Thyroid gland (tissue), 4 donors: ENCODE data around the gene SYT12. TPM values are rescaled to one million over a fixed set of nuclear protein-coding genes. Genes with fewer than 3 reads are reported as not detected.

Experiments used
- DNase-seq, 2 donors: peaks; one replicate each; pipeline ENCODE4 v3.0.0-alpha.2; 2019
- H3K27ac ChIP-seq, 3 donors: fragments of 200-600 bp; sonication (generic); 1 replicate in 2 of 3; 2 replicates in 1 of 3; pipeline ENCODE4 v1.5.1; 2016 to 2019; ENCODE audit warnings: mild to moderate bottlenecking in 1 of 3, moderate library complexity in 1 of 3
- H3K27me3 ChIP-seq: fragments of 200-600 bp; sonication (generic); one replicate; pipeline ENCODE4 v1.5.1; 2019
- H3K36me3 ChIP-seq, 2 donors: fragments of 200-600 bp; sonication (generic); one replicate each; pipeline ENCODE4 v1.5.1; 2016 to 2019
- H3K4me1 ChIP-seq, 2 donors: fragments of 200-600 bp; sonication (generic); one replicate each; pipeline ENCODE4 v1.5.1; 2017 to 2019
- H3K4me3 ChIP-seq, 3 donors: fragments of 200-600 bp; sonication (generic); replicated peaks in 1 of 3; 1 replicate in 2 of 3; 2 replicates in 1 of 3; pipeline ENCODE4 v1.5.1; 2016; ENCODE audit warnings: mild to moderate bottlenecking in 1 of 3
- H3K9me3 ChIP-seq: fragments of 200-600 bp; sonication (generic); one replicate; pipeline ENCODE4 v1.5.1; 2017
- POLR2A ChIP-seq, 2 donors: fragments of 450-650 bp; IDR thresholded peaks; one replicate each; pipeline ENCODE4 v1.6.1; 2017; ENCODE audit warnings: antibody characterized with exemption in 2 of 2, mild to moderate bottlenecking in 2 of 2, moderate library complexity in 1 of 2
- WGBS, 2 donors: methylation state at CpG; one replicate each; pipeline ENCODE4 v1.1.5; 2017; 5-methylcytosine and 5-hydroxymethylcytosine counted together
- intact Hi-C: fragments of 100-400 bp; cut with DNase I; formaldehyde crosslinking; loops from one replicate; pipeline ENCODE4 v1.15.1; 2023
- total RNA-seq, 4 donors: library from RNA; depleted of rRNA; stranded (reverse); fragments of >200 nt; gene quantifications; one replicate each; pipeline ENCODE4 v1.2.3, GENCODE V29; 2016
- TF ChIP-seq, protein P1 (sequence below), 6 experiments: fragments of 200-600 bp in 3 of 6; fragments of 450-650 bp in 3 of 6; sonication (generic) in 3 of 6; IDR thresholded peaks; one replicate each; pipeline ENCODE4 v1.5.1; 2016 to 2019; ENCODE audit warnings: antibody characterized with exemption in 6 of 6, mild to moderate bottlenecking in 2 of 6, inconsistent platforms in 1 of 6, moderate library complexity in 1 of 6

Gene SYT12
- total RNA-seq, 4 donors from 2014 or later = 0.13 to 0.44 (median 0.22) TPM; not detected in 1

DNA sequence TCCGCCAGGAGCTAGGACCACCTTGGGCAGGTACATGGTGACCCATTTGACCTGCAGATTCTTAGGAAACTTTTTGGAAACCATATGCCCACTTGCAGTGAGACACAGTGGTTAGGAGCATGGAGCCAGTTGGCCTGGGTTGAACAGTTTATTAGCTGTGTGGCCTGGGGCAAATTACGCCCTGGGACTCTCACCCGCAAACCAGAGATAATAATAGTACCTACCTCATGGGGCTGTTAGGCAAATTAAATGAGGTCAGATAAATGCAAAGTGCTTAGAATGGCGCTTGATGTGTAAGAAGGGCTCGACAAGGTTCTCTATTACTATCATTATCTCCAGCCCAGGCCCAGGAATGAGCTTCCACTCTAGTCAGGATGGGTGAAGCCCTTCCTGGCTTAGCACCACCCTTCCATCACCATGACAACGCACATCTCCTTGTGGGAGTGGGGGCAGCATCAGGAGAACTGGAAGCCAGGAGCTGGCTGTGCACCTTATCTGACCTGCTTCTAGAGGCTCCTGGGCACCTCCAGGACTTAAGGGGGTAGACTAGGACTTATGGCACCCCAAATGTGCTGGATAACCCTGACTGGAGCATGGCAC, 5.1 kb downstream of the SYT12 start:
- 85 to 99% methylated on average over 6 of the region's 6 CpGs for WGBS, 2 donors
- intact Hi-C loops = no loop called here
- Histone ChIP-seq H3K4me3 (no peak overlapping the region), H3K27ac (no peak overlapping the region), H3K27me3 (no peaks in the 10 kb centered on the region), H3K4me1 (peaks cover 0 to 6% of the 10 kb centered on the region in 2 donors), H3K36me3 (no peaks in the 10 kb centered on the region), H3K9me3 (no peaks in the 10 kb centered on the region)
- DNase-seq = no peak
- TF ChIP-seq POLR2A (IDR thresholded peaks at IDR 0.05) = no peak
- TF ChIP-seq, protein P1, sequence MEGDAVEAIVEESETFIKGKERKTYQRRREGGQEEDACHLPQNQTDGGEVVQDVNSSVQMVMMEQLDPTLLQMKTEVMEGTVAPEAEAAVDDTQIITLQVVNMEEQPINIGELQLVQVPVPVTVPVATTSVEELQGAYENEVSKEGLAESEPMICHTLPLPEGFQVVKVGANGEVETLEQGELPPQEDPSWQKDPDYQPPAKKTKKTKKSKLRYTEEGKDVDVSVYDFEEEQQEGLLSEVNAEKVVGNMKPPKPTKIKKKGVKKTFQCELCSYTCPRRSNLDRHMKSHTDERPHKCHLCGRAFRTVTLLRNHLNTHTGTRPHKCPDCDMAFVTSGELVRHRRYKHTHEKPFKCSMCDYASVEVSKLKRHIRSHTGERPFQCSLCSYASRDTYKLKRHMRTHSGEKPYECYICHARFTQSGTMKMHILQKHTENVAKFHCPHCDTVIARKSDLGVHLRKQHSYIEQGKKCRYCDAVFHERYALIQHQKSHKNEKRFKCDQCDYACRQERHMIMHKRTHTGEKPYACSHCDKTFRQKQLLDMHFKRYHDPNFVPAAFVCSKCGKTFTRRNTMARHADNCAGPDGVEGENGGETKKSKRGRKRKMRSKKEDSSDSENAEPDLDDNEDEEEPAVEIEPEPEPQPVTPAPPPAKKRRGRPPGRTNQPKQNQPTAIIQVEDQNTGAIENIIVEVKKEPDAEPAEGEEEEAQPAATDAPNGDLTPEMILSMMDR (IDR thresholded peaks at IDR 0.05) = no peak

DNA sequence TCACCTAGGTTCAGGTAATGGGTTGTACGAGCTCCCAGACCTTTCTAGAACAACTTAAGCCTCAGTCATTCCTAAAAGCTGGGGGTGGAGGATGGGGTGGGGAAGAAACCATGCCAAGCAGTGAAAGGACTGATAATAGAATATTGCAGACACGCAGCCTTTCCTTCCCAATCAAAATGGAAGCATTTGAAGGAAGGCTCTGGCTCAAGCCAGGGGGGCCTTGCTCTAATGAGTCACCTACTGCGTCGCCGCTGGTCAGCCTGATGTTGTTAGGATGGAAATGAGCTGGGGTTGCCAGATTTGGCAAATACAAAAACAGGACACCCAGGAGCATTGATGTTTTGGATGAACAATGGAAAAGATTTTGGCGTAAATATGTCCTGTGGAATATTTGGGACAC, 6.2 kb downstream of the SYT12 start:
- TF ChIP-seq, protein P1 (IDR thresholded peaks at IDR 0.05) = no peak
- TF ChIP-seq POLR2A (IDR thresholded peaks at IDR 0.05) = no peak
- no peak for DNase-seq
- intact Hi-C loops = no loop called here
- no peaks in the 10 kb centered on the region for H3K36me3 ChIP-seq
- no peak overlapping the region for H3K27ac ChIP-seq
- no peaks in the 10 kb centered on the region for H3K27me3 ChIP-seq
- no peak overlapping the region for H3K4me3 ChIP-seq
- 84 to 87% methylated on average over 6 of the region's 6 CpGs for WGBS, 2 donors
- H3K9me3 ChIP-seq = no peaks in the 10 kb centered on the region
- peaks cover 0 to 11% of the 10 kb centered on the region in 2 donors for H3K4me1 ChIP-seq

DNA sequence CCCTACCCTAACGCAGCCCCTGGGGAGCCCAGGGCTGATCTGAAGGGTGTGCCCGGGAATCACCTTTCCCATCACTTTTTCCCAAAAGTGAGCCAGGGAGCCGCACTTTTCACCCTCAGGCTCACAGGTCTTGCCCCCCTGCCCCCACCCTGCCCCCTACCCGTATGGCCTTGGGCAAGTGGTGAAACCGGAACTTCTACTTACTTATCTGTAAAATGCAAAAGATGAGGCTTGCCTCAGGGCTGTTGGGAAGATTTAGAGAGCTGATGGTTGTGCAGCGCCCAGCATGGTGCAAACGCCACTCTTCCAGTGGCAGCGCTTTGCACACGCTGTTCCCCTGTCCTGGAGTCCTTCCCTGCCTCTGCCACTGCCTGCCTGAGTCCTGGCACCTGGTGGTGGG, 8.0 kb downstream of the SYT12 start:
- Histone ChIP-seq H3K9me3 (no peaks in the 10 kb centered on the region), H3K4me3 (no peak overlapping the region), H3K4me1 (peaks cover 0 to 11% of the 10 kb centered on the region in 2 donors), H3K27ac (no peak overlapping the region), H3K27me3 (no peaks in the 10 kb centered on the region), H3K36me3 (no peaks in the 10 kb centered on the region)
- DNase-seq = no peak
- TF ChIP-seq, protein P1 (IDR thresholded peaks at IDR 0.05) = no peak
- TF ChIP-seq POLR2A (IDR thresholded peaks at IDR 0.05) = no peak
- intact Hi-C loops = no loop called here
- 46 to 70% methylated on average over 5 to 9 of the region's 9 CpGs for WGBS, 2 donors

DNA sequence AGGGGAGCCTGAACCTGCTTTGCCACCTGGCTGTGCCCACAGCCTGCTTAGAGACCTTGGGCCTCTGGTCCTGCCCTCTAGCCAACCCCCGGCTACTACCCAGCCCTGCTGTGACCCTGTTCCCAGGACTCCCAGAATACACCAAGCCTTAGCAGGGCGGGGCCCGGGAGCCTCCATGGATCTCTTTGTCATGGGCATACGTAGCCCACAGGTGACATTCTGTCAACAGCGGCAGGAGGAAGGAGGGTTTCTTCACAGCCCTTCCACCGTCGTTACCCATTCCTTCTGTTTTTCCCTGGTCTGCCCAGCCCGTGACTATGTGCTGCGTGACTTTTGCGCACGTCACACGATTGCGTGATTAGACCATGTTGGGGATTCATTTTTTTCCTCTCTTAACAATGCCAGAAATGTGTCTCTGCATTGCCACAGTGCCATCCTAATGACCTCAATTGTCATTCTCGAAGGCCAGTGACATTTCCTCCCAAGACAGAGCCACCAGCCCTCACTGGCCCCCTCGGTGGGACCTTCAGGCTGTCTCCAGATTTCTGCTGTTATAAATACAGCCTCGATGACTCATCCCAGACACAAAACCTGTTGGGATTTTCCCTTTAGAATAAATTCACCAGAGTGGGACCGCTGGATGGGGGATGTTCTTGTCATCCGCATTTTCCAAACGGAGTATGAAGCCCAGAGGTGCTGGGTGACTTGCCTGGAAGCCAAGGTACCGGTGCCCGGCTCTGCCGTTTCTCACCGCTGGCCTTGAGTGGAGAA, 9.0 kb downstream of the SYT12 start:
- H3K27ac ChIP-seq = no peak overlapping the region
- 83 to 84% methylated on average over 19 to 23 of the region's 23 CpGs for WGBS, 2 donors

More for the DNA sequence above, 9.0 kb downstream of the SYT12 start:
- Histone ChIP-seq H3K4me3 (no peak overlapping the region), H3K27me3 (no peaks in the 10 kb centered on the region), H3K4me1 (peaks cover 0 to 11% of the 10 kb centered on the region in 2 donors), H3K9me3 (no peaks in the 10 kb centered on the region), H3K36me3 (no peaks in the 10 kb centered on the region)
- intact Hi-C loops = no loop called here
- DNase-seq = no peak
- TF ChIP-seq POLR2A (IDR thresholded peaks at IDR 0.05) = no peak
- TF ChIP-seq, protein P1 (IDR thresholded peaks at IDR 0.05) = no peak
